Eye (tissue), 1 donor: ENCODE data around the gene PARN.
A peak's percentile ranks its signal among the peaks of the same experiment; 100 is the strongest.
"Not testable (repeated sequence)": the region's sequence is repeated elsewhere in the genome, so short reads cannot be mapped to it uniquely, and the experiment has no call there.

Source experiments
- DNase-seq: peaks from one replicate; pipeline ENCODE4 v3.0.0-alpha.2; 2015

Gene PARN

GRCh38 chr16:14423344-14423743 is 206.7 kb downstream of the PARN start:
- no peak for DNase-seq

GRCh38 chr16:14420721-14421488 is 209.2 kb downstream of the PARN start:
- DNase-seq: peak; percentile 22

GRCh38 chr16:14420243-14420642 is 209.8 kb downstream of the PARN start:
- DNase-seq: not testable (repeated sequence)

- DNase-seq: no peak
Observed at GRCh38 chr16:14419817-14420216, 210.2 kb downstream of the PARN start.

- DNase-seq: no peak
Observed at GRCh38 chr16:14418795-14419225, 211.2 kb downstream of the PARN start.

- DNase-seq: no peak
Observed at GRCh38 chr16:14416184-14416583, 213.9 kb downstream of the PARN start.

GRCh38 chr16:14415291-14415690 is 214.8 kb downstream of the PARN start:
- DNase-seq: no peak

- DNase-seq: no peak
Observed at GRCh38 chr16:14409563-14409962, 220.5 kb downstream of the PARN start.

- DNase-seq: no peak
Observed at GRCh38 chr16:14407786-14408399, 222.2 kb downstream of the PARN start.

GRCh38 chr16:14405611-14406537 is 224.2 kb downstream of the PARN start:
- DNase-seq: no peak

- DNase-seq: not testable (repeated sequence)
Observed at GRCh38 chr16:14403001-14403389, 227.1 kb downstream of the PARN start.

- DNase-seq: not testable (repeated sequence)
Observed at GRCh38 chr16:14402114-14403000, 227.7 kb downstream of the PARN start.

- not testable (repeated sequence) for DNase-seq
Observed at GRCh38 chr16:14401711-14402061, 228.4 kb downstream of the PARN start.

GRCh38 chr16:14400978-14401710 is 228.9 kb downstream of the PARN start:
- not testable (repeated sequence) for DNase-seq

GRCh38 chr16:14400285-14400977 is 229.6 kb downstream of the PARN start:
- DNase-seq: no peak

GRCh38 chr16:14399378-14400284 is 230.4 kb downstream of the PARN start:
- peak; percentile 45 for DNase-seq

GRCh38 chr16:14398014-14398717 is 231.9 kb downstream of the PARN start:
- no peak for DNase-seq

- not testable (repeated sequence) for DNase-seq
Observed at GRCh38 chr16:14395710-14396304, 234.3 kb downstream of the PARN start.

GRCh38 chr16:14394834-14395233 is 235.2 kb downstream of the PARN start:
- DNase-seq: no peak
